ENCODE measurements around the gene PPP6R2. TPM values are rescaled to one million over a fixed set of nuclear protein-coding genes. Genes with fewer than 3 reads are reported as not detected.

Gene PPP6R2
- polyA plus RNA-seq, 1 donor from 2014 or later: 85.4 TPM

DNA sequence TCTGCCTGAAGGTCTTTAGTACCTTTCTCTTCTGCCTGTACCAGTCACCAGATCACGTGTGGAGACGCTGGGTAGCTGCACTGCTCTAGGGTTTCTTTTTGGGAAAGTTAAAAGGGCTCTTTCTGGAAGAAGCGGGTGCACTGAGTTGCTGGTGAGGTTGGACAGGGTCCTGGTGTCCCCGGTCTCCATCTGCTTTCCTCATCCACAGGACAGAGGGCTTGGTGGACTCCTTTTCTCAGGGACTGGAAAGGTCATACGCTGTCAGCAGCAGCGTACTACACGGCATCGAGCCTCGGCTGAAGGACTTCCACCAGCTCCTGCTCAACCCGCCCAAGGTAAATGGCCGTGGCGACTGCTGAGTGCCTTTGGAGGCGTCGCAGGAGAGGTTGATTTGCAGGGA is 78.9 kb downstream of the PPP6R2 start:
- H4K20me1 ChIP-seq (ENCODE audit: insufficient read depth): no peaks in the 10 kb centered on the region
- H3K4me3 ChIP-seq (ENCODE audit: low read length): no peak overlapping the region
- no peak overlapping the region for H3K9ac ChIP-seq (ENCODE audit: low read length)
- H3K27me3 ChIP-seq (ENCODE audit: insufficient read depth, low read depth, low read length): no peaks in the 10 kb centered on the region
- no peaks in the 10 kb centered on the region for H3K79me2 ChIP-seq (replicated peaks; ENCODE audit: insufficient read depth, low read length)
- H3K27ac ChIP-seq (ENCODE audit: low read length): no peak overlapping the region
- H3K4me2 ChIP-seq (ENCODE audit: low read length): no peak overlapping the region
- H3K9me2 ChIP-seq (ENCODE audit: insufficient read depth, low read length): no peaks in the 10 kb centered on the region
- H3F3A ChIP-seq (ENCODE audit: insufficient read depth, low read length, poor library complexity, severe bottlenecking): no peaks in the 10 kb centered on the region
- no peak for TF ChIP-seq RAD21 (conservative IDR thresholded peaks at IDR 0.05)
- TF ChIP-seq TAF1 (IDR thresholded peaks at IDR 0.05; ENCODE audit: low read depth): no peak
- no peak for TF ChIP-seq SMC3 (conservative IDR thresholded peaks at IDR 0.05; ENCODE audit: poor library complexity)
- no peak for TF ChIP-seq MXI1 (conservative IDR thresholded peaks at IDR 0.05; ENCODE audit: poor library complexity, severe bottlenecking)
- no peak for TF ChIP-seq POLR2AphosphoS5 (IDR thresholded peaks at IDR 0.05)
- TF ChIP-seq, protein P1, sequence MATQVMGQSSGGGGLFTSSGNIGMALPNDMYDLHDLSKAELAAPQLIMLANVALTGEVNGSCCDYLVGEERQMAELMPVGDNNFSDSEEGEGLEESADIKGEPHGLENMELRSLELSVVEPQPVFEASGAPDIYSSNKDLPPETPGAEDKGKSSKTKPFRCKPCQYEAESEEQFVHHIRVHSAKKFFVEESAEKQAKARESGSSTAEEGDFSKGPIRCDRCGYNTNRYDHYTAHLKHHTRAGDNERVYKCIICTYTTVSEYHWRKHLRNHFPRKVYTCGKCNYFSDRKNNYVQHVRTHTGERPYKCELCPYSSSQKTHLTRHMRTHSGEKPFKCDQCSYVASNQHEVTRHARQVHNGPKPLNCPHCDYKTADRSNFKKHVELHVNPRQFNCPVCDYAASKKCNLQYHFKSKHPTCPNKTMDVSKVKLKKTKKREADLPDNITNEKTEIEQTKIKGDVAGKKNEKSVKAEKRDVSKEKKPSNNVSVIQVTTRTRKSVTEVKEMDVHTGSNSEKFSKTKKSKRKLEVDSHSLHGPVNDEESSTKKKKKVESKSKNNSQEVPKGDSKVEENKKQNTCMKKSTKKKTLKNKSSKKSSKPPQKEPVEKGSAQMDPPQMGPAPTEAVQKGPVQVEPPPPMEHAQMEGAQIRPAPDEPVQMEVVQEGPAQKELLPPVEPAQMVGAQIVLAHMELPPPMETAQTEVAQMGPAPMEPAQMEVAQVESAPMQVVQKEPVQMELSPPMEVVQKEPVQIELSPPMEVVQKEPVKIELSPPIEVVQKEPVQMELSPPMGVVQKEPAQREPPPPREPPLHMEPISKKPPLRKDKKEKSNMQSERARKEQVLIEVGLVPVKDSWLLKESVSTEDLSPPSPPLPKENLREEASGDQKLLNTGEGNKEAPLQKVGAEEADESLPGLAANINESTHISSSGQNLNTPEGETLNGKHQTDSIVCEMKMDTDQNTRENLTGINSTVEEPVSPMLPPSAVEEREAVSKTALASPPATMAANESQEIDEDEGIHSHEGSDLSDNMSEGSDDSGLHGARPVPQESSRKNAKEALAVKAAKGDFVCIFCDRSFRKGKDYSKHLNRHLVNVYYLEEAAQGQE (IDR thresholded peaks at IDR 0.05; ENCODE audit: borderline replicate concordance): no peak
- TF ChIP-seq CTCF (IDR thresholded peaks at IDR 0.05; ENCODE audit: poor library complexity, severe bottlenecking): no peak
- no peak for TF ChIP-seq EP300 (conservative IDR thresholded peaks at IDR 0.05; ENCODE audit: poor library complexity, severe bottlenecking)
- TF ChIP-seq EZH2 (IDR thresholded peaks at IDR 0.05; ENCODE audit: borderline replicate concordance, insufficient read depth, low read length, poor library complexity, severe bottlenecking): no peak
- no peak overlapping the region for H2AFZ ChIP-seq (ENCODE audit: low read depth, low read length)
- H3K36me3 ChIP-seq (ENCODE audit: insufficient read depth, low read length): peaks cover 7% of the 10 kb centered on the region
- H3K9me3 ChIP-seq (ENCODE audit: low read length): no peaks in the 10 kb centered on the region

DNA sequence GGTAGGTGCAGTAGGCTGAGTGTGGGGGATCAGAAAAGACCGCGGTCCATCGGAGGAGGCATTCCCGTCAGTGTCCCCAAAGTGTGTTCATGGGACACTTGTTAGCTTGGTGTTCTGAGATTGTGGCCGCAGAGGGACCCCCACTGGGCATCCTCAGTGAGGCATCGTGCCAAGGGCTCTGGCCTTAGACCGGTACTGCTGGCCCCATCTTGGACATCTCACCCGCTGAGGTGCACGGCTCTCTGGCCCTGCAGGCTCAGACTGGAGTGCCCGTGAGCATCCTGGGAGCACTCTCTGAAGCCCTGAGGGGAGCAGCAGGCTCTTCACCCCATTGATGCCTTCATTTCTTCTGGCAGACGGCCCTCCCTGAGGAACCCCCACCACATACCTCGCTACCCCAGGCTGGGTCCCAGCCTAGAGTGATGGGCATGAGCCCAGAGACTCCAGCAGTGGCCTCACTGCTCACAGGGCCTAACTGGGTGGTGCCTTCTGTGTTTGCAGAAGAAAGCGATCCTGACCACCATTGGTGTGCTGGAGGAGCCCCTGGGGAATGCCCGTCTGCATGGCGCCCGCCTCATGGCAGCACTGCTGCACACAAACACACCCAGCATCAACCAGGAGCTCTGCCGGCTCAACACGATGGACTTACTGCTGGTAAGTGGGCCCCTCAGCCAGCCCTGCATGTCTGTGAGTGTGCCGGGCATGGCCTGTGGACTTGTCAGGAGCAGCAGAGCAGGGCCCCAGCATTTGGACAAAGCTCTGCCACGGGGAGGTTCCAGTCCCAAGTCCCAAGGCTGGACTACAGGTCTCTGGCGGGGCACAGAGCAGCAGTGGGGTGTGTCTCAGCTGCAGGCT is 80.1 kb downstream of the PPP6R2 start:
- Histone ChIP-seq H3K27me3 (ENCODE audit: insufficient read depth, low read depth, low read length) (no peaks in the 10 kb centered on the region), H3K9ac (ENCODE audit: low read length) (no peak overlapping the region), H3K27ac (ENCODE audit: low read length) (no peak overlapping the region), H3K9me2 (ENCODE audit: insufficient read depth, low read length) (no peaks in the 10 kb centered on the region), H2AFZ (ENCODE audit: low read depth, low read length) (no peak overlapping the region), H3K79me2 (replicated peaks; ENCODE audit: insufficient read depth, low read length) (no peaks in the 10 kb centered on the region), H3F3A (ENCODE audit: insufficient read depth, low read length, poor library complexity, severe bottlenecking) (no peaks in the 10 kb centered on the region), H3K4me3 (ENCODE audit: low read length) (no peak overlapping the region), H3K9me3 (ENCODE audit: low read length) (no peaks in the 10 kb centered on the region), H3K36me3 (ENCODE audit: insufficient read depth, low read length) (peaks cover 8% of the 10 kb centered on the region), H3K4me2 (ENCODE audit: low read length) (no peak overlapping the region), H4K20me1 (ENCODE audit: insufficient read depth) (no peaks in the 10 kb centered on the region)
- TF ChIP-seq RAD21 (conservative IDR thresholded peaks at IDR 0.05): no peak
- no peak for TF ChIP-seq CTCF (IDR thresholded peaks at IDR 0.05; ENCODE audit: poor library complexity, severe bottlenecking)
- TF ChIP-seq, protein P1 (IDR thresholded peaks at IDR 0.05; ENCODE audit: borderline replicate concordance): no peak
- TF ChIP-seq EP300 (conservative IDR thresholded peaks at IDR 0.05; ENCODE audit: poor library complexity, severe bottlenecking): no peak
- TF ChIP-seq POLR2AphosphoS5 (IDR thresholded peaks at IDR 0.05): no peak
- no peak for TF ChIP-seq SMC3 (conservative IDR thresholded peaks at IDR 0.05; ENCODE audit: poor library complexity)
- no peak for TF ChIP-seq TAF1 (IDR thresholded peaks at IDR 0.05; ENCODE audit: low read depth)
- no peak for TF ChIP-seq EZH2 (IDR thresholded peaks at IDR 0.05; ENCODE audit: borderline replicate concordance, insufficient read depth, low read length, poor library complexity, severe bottlenecking)
- no peak for TF ChIP-seq MXI1 (conservative IDR thresholded peaks at IDR 0.05; ENCODE audit: poor library complexity, severe bottlenecking)

Data from neural cell (in vitro differentiated cells).